Measurements from ENCODE around the gene WSB1. TPM values are rescaled to one million over a fixed set of nuclear protein-coding genes. Genes with fewer than 3 reads are reported as not detected.
"Not testable (repeated sequence)": the region's sequence is repeated elsewhere in the genome, so short reads cannot be mapped to it uniquely, and the experiment has no call there.

WSB1 gene
- total and polyA plus RNA-seq, 8 donors = 15.7 to 531 (median 113) TPM

DNA sequence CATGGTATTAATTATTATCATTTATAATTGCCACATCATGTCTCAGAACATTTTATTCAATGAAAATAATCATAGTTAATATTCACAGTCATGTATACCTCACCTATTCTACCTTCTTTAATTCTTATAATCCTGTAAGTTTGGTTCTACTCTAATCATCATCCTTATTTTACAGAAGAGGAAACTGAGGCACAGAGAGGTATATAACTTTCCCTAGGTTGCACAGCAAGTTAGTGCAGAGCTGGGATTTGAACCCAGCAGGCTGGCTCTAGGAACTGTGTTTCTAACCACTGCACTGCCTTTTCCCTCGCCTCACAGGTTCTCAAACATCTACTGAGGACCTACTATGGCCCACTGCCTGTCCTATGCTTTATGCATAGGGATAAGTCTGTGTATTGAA is 32.7 kb downstream of the WSB1 start:
- intact Hi-C loops (cut with DNase I; ENCODE audit: low total_unique reads) = no loop called here
- 88 to 95% (median 91%) methylated on average over 1 of the region's 1 CpG for WGBS, 5 donors
- H3K4me3 ChIP-seq = no peak overlapping the region
- TF ChIP-seq POLR2A (IDR thresholded peaks at IDR 0.05) (no peak), CTCF (IDR thresholded peaks at IDR 0.05) (no peak), EP300 (IDR thresholded peaks at IDR 0.05) (no peak), POLR2AphosphoS5 (IDR thresholded peaks at IDR 0.05) (no peak)
- no peaks in the 10 kb centered on the region for H3K36me3 ChIP-seq
- no peaks in the 10 kb centered on the region for H3K27me3 ChIP-seq
- H3K27ac ChIP-seq = no peak overlapping the region
- no peaks in the 10 kb centered on the region for H3K9me3 ChIP-seq
- no peak for DNase-seq
- peaks cover 10 to 30% (median 22%) of the 10 kb centered on the region in 4 donors for H3K4me1 ChIP-seq

GRCh38 chr17:27327397-27327796 is 33.5 kb downstream of the WSB1 start:
- H3K4me1 ChIP-seq = peaks cover 14 to 34% (median 30%) of the 10 kb centered on the region in 4 donors
- H3K4me3 ChIP-seq = no peak overlapping the region
- H3K27ac ChIP-seq = no peak overlapping the region
- WGBS, 5 donors = 83 to 91% (median 87%) methylated on average over 7 of the region's 7 CpGs
- DNase-seq = no peak
- intact Hi-C loops (cut with DNase I; ENCODE audit: low total_unique reads) = no loop called here
- TF ChIP-seq CTCF (IDR thresholded peaks at IDR 0.05) (no peak), POLR2AphosphoS5 (IDR thresholded peaks at IDR 0.05) (no peak)
- H3K36me3 ChIP-seq = no peaks in the 10 kb centered on the region
- no peaks in the 10 kb centered on the region for H3K9me3 ChIP-seq
- no peaks in the 10 kb centered on the region for H3K27me3 ChIP-seq

DNA sequence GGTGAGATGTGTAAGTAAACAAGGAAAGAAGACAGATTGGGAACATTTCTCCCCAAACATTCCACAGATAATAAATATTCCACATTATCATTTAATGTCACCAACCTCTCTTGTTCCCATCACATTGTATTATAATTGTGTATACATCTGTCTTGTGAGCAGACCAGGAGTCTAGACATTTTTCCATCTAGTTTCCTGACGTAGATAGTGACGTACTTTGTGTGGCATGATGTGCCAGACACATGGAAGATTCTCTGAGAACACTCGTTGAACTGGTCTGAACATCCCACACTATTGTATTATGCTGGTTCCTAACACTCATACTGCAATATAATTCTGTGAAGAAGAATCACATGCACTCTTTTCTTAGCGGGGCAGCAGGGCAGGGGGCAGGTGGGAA is 34.0 kb downstream of the WSB1 start:
- H3K36me3 ChIP-seq = no peaks in the 10 kb centered on the region
- peaks cover 17 to 34% (median 30%) of the 10 kb centered on the region in 4 donors for H3K4me1 ChIP-seq
- H3K9me3 ChIP-seq = no peaks in the 10 kb centered on the region
- no peaks in the 10 kb centered on the region for H3K27me3 ChIP-seq
- no peak overlapping the region for H3K4me3 ChIP-seq
- 84 to 90% (median 88%) methylated on average over 4 of the region's 4 CpGs for WGBS, 5 donors
- intact Hi-C loops (cut with DNase I; ENCODE audit: low total_unique reads) = no loop called here
- TF ChIP-seq CTCF (IDR thresholded peaks at IDR 0.05) (no peak), POLR2A (IDR thresholded peaks at IDR 0.05) (no peak), EP300 (IDR thresholded peaks at IDR 0.05) (no peak), POLR2AphosphoS5 (IDR thresholded peaks at IDR 0.05) (no peak)
- DNase-seq = no peak
- no peak overlapping the region for H3K27ac ChIP-seq

DNA sequence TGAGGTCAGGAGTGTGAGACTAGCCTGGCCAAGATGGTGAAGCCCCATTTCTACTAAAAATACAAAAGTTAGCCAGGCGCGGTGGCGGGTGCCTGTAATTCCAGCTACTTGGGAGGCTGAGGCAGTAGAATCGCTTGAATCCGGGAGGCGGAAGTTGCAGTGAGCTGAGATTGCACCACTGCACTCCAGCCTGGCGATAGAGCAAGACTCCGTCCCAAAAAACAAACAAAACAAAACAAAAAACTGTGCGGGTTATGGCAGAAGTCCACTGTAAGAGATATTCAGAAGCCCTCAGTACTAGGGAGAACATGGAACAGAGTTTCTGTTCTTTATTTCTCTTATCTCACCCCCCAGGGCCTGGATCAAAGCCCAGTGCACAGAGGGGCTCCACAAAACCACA is 34.8 kb downstream of the WSB1 start:
- 67 to 86% (median 72%) methylated on average over 9 of the region's 9 CpGs for WGBS, 5 donors
- DNase-seq; H3K4me3 ChIP-seq; H3K27me3 ChIP-seq; H3K9me3 ChIP-seq; intact Hi-C loops (cut with DNase I; ENCODE audit: low total_unique reads); H3K36me3 ChIP-seq; H3K27ac ChIP-seq: not testable (repeated sequence)
- peaks cover 11 to 33% (median 30%) of the 10 kb centered on the region in 4 donors for H3K4me1 ChIP-seq

DNA sequence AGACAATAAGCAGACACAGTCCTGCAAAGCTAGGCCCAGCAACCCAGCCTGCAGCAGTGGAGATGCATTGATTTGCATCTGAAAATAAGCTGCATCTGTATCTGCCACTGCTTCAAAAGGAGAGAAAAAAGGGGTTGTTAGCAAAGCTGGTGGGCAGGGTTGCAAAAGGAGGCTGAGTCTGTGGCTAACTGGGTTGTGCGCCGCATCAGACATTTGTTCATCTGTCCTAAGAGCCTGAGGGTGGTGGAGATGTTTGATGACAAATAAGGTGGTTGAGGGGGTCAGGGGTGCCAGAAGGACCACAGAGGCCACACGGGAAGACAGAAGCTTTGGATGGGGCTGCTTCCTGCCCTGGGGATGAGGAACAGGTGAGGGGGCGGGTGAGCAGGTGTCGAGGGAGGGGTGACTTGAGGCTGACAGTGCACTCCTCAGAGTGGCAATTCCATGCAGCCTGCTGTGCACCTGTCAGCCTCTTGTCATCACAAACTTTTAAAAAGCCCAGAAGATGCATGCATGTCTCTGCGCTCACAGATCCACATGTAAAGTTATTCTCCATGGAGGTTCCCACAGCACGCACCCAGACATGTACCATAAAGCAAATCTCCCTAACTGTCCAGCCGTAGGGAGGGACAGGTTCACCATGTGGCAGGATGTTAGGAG is 35.4 kb downstream of the WSB1 start:
- WGBS, 5 donors = 91 to 94% (median 92%) methylated on average over 8 of the region's 8 CpGs
- intact Hi-C loops (cut with DNase I; ENCODE audit: low total_unique reads) = no loop called here
- Histone ChIP-seq H3K9me3 (no peaks in the 10 kb centered on the region), H3K27ac (no peak overlapping the region), H3K4me3 (no peak overlapping the region), H3K4me1 (peaks cover 7 to 30% (median 27%) of the 10 kb centered on the region in 4 donors), H3K27me3 (no peaks in the 10 kb centered on the region), H3K36me3 (no peaks in the 10 kb centered on the region)
- no peak for TF ChIP-seq POLR2AphosphoS5 (IDR thresholded peaks at IDR 0.05)
- TF ChIP-seq EP300 (IDR thresholded peaks at IDR 0.05) = no peak
- no peak for TF ChIP-seq CTCF (IDR thresholded peaks at IDR 0.05)
- no peak for TF ChIP-seq POLR2A (IDR thresholded peaks at IDR 0.05)
- no peak for DNase-seq

Measured in stomach (tissue), 9 donors.